HepG2 (cell line): ENCODE data around the gene CAPZB. TPM values are rescaled to one million over a fixed set of nuclear protein-coding genes. Genes with fewer than 3 reads are reported as not detected.
A peak's percentile ranks its signal among the peaks of the same experiment; 100 is the strongest.

Experiments used
- ATAC-seq: fragments of 200-7000 bp; cut with Tn5 transposase; 3 replicates; pipeline ENCODE4 v1.9.1; 2020; ENCODE audit warnings: mild to moderate bottlenecking, moderate library complexity
- BruUV-seq: library from RNA; stranded (reverse); fragments of 400-500 nt; replicated peaks from 2 replicates; lab custom pipeline; 2021; lab: Mats Ljungman, UMichigan
- CTCF ChIA-PET: fragments of 300-600 bp; formaldehyde crosslinking; extraction: SDS; loops from one replicate; lab custom pipeline; 2021; ENCODE audit warnings: low total read pairs, inconsistent platforms, low intra/inter-chr PET ratio; lab: Yijun Ruan, JAX
- POLR2A ChIA-PET: fragments of 350-600 bp; sonication (Branson Sonifier 250); formaldehyde crosslinking; loops from one replicate; lab custom pipeline; 2020; ENCODE audit warnings: antibody characterized with exemption, inconsistent platforms; lab: Yijun Ruan, JAX
- DNase-seq: peaks from one replicate; pipeline ENCODE4 v3.0.0-alpha.2; 2015; ENCODE audit warnings: low spot score
- FAIRE-seq: peaks from 3 replicates; lab custom pipeline; 2011; peaks lifted over from hg19 to GRCh38; lab: Jason Lieb, UNC
- H2AFZ ChIP-seq: one replicate; pipeline ENCODE4 v1.6.1; 2011; ENCODE audit warnings: low read length, inconsistent platforms
- H3K27ac ChIP-seq: fragments of 300-600 bp; 3 replicates; pipeline ENCODE4 v1.8.0; 2011; ENCODE audit warnings: mixed run types, mild to moderate bottlenecking, mixed read lengths, low read length, inconsistent platforms; ENCODE audit not compliant: insufficient read depth; ENCODE audit errors: extremely low read length
- H3K27me3 ChIP-seq, 2 experiments: fragments of 200-600 bp in 1 of 2; 2 replicates in 1 of 2; 3 replicates in 1 of 2; pipeline versions ENCODE4 v1.6.0 to v1.8.0; 2011; ENCODE audit warnings: low read length in 2 of 2, mild to moderate bottlenecking in 2 of 2, moderate library complexity in 2 of 2, inconsistent platforms in 1 of 2; ENCODE audit not compliant: insufficient read depth in 2 of 2, control insufficient read depth in 1 of 2
- H3K36me3 ChIP-seq, 2 experiments: fragments of 200-600 bp in 1 of 2; replicated peaks in 1 of 2; 2 replicates in 1 of 2; 3 replicates in 1 of 2; pipeline versions ENCODE4 v1.5.1 to v1.8.0; 2011; ENCODE audit warnings: low read length in 2 of 2, inconsistent platforms in 1 of 2; ENCODE audit not compliant: insufficient read depth in 2 of 2, control insufficient read depth in 1 of 2
- H3K4me1 ChIP-seq: 2 replicates; pipeline ENCODE4 v1.5.1; 2012; ENCODE audit warnings: low read length, inconsistent platforms; ENCODE audit not compliant: insufficient read depth
- H3K4me2 ChIP-seq: 2 replicates; pipeline ENCODE4 v1.6.0; 2011; ENCODE audit warnings: low read depth, low read length, inconsistent platforms
- H3K4me3 ChIP-seq, 3 experiments: fragments of 200-600 bp in 1 of 3; sonication (generic), shearing (Covaris generic) in 1 of 3; replicated peaks in 1 of 3; 2 replicates each; pipeline ENCODE4 v1.5.1; 2011 to 2016; ENCODE audit warnings: low read length in 3 of 3, inconsistent platforms in 2 of 3, low read depth in 2 of 3, mild to moderate bottlenecking in 2 of 3, control low read depth in 1 of 3, mixed read lengths in 1 of 3; ENCODE audit not compliant: insufficient read depth in 1 of 3
- H3K79me2 ChIP-seq: one replicate; pipeline ENCODE4 v1.6.1; 2011; ENCODE audit warnings: low read length, inconsistent platforms; ENCODE audit not compliant: insufficient read depth
- H3K9ac ChIP-seq: 2 replicates; pipeline ENCODE4 v1.6.0; 2011; ENCODE audit warnings: mild to moderate bottlenecking, low read depth, low read length, inconsistent platforms; ENCODE audit not compliant: insufficient read depth
- H3K9me3 ChIP-seq: 2 replicates; pipeline ENCODE4 v1.5.1; 2012; ENCODE audit warnings: mild to moderate bottlenecking, low read length
- H4K20me1 ChIP-seq: 2 replicates; pipeline ENCODE4 v1.6.0; 2011; ENCODE audit warnings: inconsistent platforms, mild to moderate bottlenecking, low read length, moderate library complexity; ENCODE audit not compliant: insufficient read depth
- ETS1 ChIP-seq: sonication (generic); formaldehyde crosslinking; IDR thresholded peaks from 2 replicates; pipeline ENCODE4 v1.4.0; 2020; ENCODE audit warnings: missing genetic modification reagents
- FOSL2 ChIP-seq: sonication (generic); formaldehyde crosslinking; IDR thresholded peaks from 2 replicates; pipeline ENCODE4 v1.4.0; 2020; ENCODE audit warnings: missing genetic modification reagents
- HES4 ChIP-seq: sonication (generic); formaldehyde crosslinking; IDR thresholded peaks from 2 replicates; pipeline ENCODE4 v1.9.0; 2021; ENCODE audit warnings: mild to moderate bottlenecking, missing genetic modification reagents, borderline replicate concordance
- HOXA5 ChIP-seq: sonication (generic); formaldehyde crosslinking; IDR thresholded peaks from 2 replicates; pipeline ENCODE4 v1.4.0; 2020; ENCODE audit warnings: missing genetic modification reagents
- HOXD1 ChIP-seq: sonication (generic); formaldehyde crosslinking; IDR thresholded peaks from 2 replicates; pipeline ENCODE4 v1.5.0; 2020; ENCODE audit warnings: missing genetic modification reagents
- IKZF5 ChIP-seq: IDR thresholded peaks from 2 replicates; pipeline ENCODE4 v1.6.1; 2018; ENCODE audit warnings: missing genetic modification reagents, mild to moderate bottlenecking, missing compliant biosample characterization
- KDM5A ChIP-seq: fragments of 200-600 bp; sonication (generic); IDR thresholded peaks from 2 replicates; pipeline ENCODE4 v1.7.0; 2018; ENCODE audit warnings: antibody characterized with exemption, mild to moderate bottlenecking, low read length, borderline replicate concordance
- MAFG ChIP-seq: sonication (generic); formaldehyde crosslinking; IDR thresholded peaks from 2 replicates; pipeline ENCODE4 v1.5.1; 2020; ENCODE audit warnings: mild to moderate bottlenecking, missing genetic modification reagents
- RBFOX2 ChIP-seq: fragments of 200-400 bp; formaldehyde crosslinking; IDR thresholded peaks from 2 replicates; pipeline ENCODE4 v1.6.1; 2017; ENCODE audit warnings: low read depth, mild to moderate bottlenecking, low read length
- TFAP4 ChIP-seq: sonication (generic); IDR thresholded peaks from 2 replicates; pipeline ENCODE4 v1.6.1; 2016; ENCODE audit warnings: low read depth, borderline replicate concordance
- ZNF3 ChIP-seq: IDR thresholded peaks from 2 replicates; pipeline ENCODE4 v1.7.0; 2017; ENCODE audit warnings: inconsistent platforms
- ZNF329 ChIP-seq: sonication (generic); formaldehyde crosslinking; IDR thresholded peaks from 2 replicates; pipeline ENCODE4 v1.9.0; 2021; ENCODE audit warnings: low read depth, mild to moderate bottlenecking, missing genetic modification reagents
- ZNF513 ChIP-seq: sonication (generic); formaldehyde crosslinking; conservative IDR thresholded peaks from 2 replicates; pipeline ENCODE4 v1.5.0; 2020; ENCODE audit warnings: missing genetic modification reagents
- ZSCAN31 ChIP-seq: sonication (generic); formaldehyde crosslinking; IDR thresholded peaks from 2 replicates; pipeline ENCODE4 v1.5.0; 2020; ENCODE audit warnings: low read depth, mild to moderate bottlenecking, missing genetic modification reagents
- WGBS: methylation state at CpG from one replicate; pipeline ENCODE4 v1.1.6; 2017; ENCODE audit warnings: low lambda C conversion rate; 5-methylcytosine and 5-hydroxymethylcytosine counted together
- in situ Hi-C: cut with HindIII; loops from 2 replicates; pipeline ENCODE4 v1.10.0; 2017; ENCODE audit warnings: low pct_unique_long_range_greater_than_20kb; ENCODE audit not compliant: extremely low pct_ligation_motif_present
- intact Hi-C: fragments of 100-400 bp; cut with micrococcal nuclease; formaldehyde crosslinking; loops from one replicate; pipeline ENCODE4 v1.10.0; 2022; ENCODE audit not compliant: unreplicated experiment
- polyA plus RNA-seq, 8 experiments: library from polyadenylated mRNA; depleted of rRNA in 3 of 8; stranded (reverse) in 7 of 8; unstranded in 1 of 8; fragments of >200 nt; fragmentation: Illumina TruSeq in 4 of 8; extraction: Trizol in 4 of 8; gene quantifications; 2 replicates each; pipeline versions ENCODE4 v1.2.1 to v1.2.3, GENCODE V29; 2011 to 2016; ENCODE audit warnings: low read depth in 4 of 8, missing spikeins in 1 of 8, mixed read lengths in 1 of 8; ENCODE audit not compliant: insufficient read depth in 1 of 8
- total RNA-seq, 5 experiments: library from RNA; depleted of rRNA; stranded (reverse); fragments of >200 nt; fragmentation: Illumina TruSeq; extraction: Trizol; gene quantifications; 2 replicates each; pipeline ENCODE4 v1.2.3, GENCODE V29; 2016; ENCODE audit warnings: low read depth in 1 of 5

CAPZB gene
- total and polyA plus RNA-seq, 2 of the 13 experiments (the other 11 are each of a cell fraction or from before 2014, with no cell fraction given), result 58.9 to 76.9 TPM

GRCh38 chr1:19409477-19410341 is 75.6 kb downstream of the CAPZB start (continued):
- TF ChIP-seq ZNF3 (CRISPR knock-in tag) (no peak), RBFOX2 (no peak), ZSCAN31 (CRISPR knock-in tag) (no peak), KDM5A (no peak), MAFG (no peak), HOXD1 (CRISPR knock-in tag) (no peak), ETS1 (CRISPR knock-in tag) (no peak), ZNF513 (CRISPR knock-in tag) (no peak)
- TF ChIP-seq, all 625 proteins: peak for 54

- BruUV-seq, result no TSS peak
- no peak overlapping the region for H3K4me2 ChIP-seq
- in situ Hi-C loops (no loop called here), intact Hi-C loops (no loop called here)
- no peak overlapping the region for H3K9ac ChIP-seq
- no peak for FAIRE-seq
- peaks cover 1 to 9% of the 10 kb centered on the region in 2 experiments; a peak in 4 of 5 replicates for H3K36me3 ChIP-seq
- H4K20me1 ChIP-seq, result peaks cover 6% of the 10 kb centered on the region; the same call in 1 of the 2 replicates
- DNase-seq, result no peak
- H3K9me3 ChIP-seq, result no peaks in the 10 kb centered on the region
- 94% methylated on average over 8 of the region's 8 CpGs for WGBS
- H3K27ac ChIP-seq, result no peak overlapping the region
- CTCF ChIA-PET, result no interaction called here
- ATAC-seq, result no peak
- POLR2A ChIA-PET, result no interaction called here
- no peaks in the 10 kb centered on the region for H3K27me3 ChIP-seq
- TF ChIP-seq IKZF5 (CRISPR knock-in tag), result no peak
- TF ChIP-seq HOXA5 (CRISPR knock-in tag), result no peak
- no peak for TF ChIP-seq HES4
- TF ChIP-seq FOSL2 (CRISPR knock-in tag), result 0 out of 2 replicates have a peak, but pooled peaks have one; percentile 9
- no peak for TF ChIP-seq TFAP4
- no peak for TF ChIP-seq ZNF329
- H2AFZ ChIP-seq, result no peak overlapping the region
- peaks cover 39% of the 10 kb centered on the region for H3K79me2 ChIP-seq
- H3K4me3 ChIP-seq, result no peak overlapping the region
- peaks cover 67% of the 10 kb centered on the region for H3K4me1 ChIP-seq
These were observed 77.7 kb downstream of the CAPZB start for GRCh38 chr1:19407494-19408096.
